Measurements from ENCODE around the gene CERS6.

DNA sequence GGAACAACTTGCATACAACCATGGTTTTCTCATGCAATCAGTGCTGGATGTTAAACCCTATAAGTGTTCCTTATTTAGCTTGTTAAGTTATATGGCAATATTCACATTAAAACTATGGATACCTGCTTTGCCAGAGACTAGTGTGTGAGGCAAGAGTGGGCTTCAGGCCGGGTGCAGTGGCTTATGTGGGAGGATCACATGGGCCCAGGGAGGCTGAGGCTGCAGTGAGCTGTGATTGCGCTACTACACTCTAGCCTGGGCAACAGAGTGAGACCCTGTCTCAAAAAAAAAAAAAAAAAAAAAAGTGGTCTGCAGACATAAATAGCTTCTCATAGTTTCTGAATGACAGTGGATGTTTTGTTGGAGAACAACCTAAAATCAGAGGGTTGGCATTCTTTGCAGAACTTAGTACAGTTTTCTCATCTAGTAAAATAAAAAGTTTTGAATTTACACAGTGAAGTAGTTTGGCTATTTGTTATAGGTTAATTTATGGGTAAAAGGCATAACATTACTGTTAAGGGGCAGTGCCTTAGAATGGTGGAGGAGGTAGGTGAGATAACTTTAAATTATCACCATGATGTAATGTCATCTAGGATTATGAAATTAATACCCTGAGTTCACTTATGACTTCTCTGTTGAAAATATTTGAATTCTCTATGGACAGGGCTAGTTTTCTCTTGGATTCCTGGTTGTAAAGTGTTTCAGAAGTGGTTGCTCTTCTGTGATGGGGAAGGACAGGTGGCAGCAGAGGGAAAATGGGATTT, 5.3 kb downstream of the CERS6 start:
- TF ChIP-seq, protein P1, sequence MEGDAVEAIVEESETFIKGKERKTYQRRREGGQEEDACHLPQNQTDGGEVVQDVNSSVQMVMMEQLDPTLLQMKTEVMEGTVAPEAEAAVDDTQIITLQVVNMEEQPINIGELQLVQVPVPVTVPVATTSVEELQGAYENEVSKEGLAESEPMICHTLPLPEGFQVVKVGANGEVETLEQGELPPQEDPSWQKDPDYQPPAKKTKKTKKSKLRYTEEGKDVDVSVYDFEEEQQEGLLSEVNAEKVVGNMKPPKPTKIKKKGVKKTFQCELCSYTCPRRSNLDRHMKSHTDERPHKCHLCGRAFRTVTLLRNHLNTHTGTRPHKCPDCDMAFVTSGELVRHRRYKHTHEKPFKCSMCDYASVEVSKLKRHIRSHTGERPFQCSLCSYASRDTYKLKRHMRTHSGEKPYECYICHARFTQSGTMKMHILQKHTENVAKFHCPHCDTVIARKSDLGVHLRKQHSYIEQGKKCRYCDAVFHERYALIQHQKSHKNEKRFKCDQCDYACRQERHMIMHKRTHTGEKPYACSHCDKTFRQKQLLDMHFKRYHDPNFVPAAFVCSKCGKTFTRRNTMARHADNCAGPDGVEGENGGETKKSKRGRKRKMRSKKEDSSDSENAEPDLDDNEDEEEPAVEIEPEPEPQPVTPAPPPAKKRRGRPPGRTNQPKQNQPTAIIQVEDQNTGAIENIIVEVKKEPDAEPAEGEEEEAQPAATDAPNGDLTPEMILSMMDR (IDR thresholded peaks at IDR 0.05; ENCODE audit: control extremely low read depth in 1 of 3, insufficient read depth in 1 of 3, low read depth in 1 of 3, low read length in 3 of 3) = no peak
- TF ChIP-seq, protein P2, sequence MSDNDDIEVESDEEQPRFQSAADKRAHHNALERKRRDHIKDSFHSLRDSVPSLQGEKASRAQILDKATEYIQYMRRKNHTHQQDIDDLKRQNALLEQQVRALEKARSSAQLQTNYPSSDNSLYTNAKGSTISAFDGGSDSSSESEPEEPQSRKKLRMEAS (IDR thresholded peaks at IDR 0.05) = no peak
- no peak for TF ChIP-seq CREB1 (IDR thresholded peaks at IDR 0.05)
- no peak for TF ChIP-seq POLR2A (IDR thresholded peaks at IDR 0.05; ENCODE audit: control extremely low read depth in 1 of 2, low read depth in 2 of 2, low read length in 2 of 2)
- TF ChIP-seq RFX5 (IDR thresholded peaks at IDR 0.05; ENCODE audit: borderline replicate concordance, low read depth, low read length) = no peak
- no peak for TF ChIP-seq SP1 (IDR thresholded peaks at IDR 0.05; ENCODE audit: low read depth, low read length)
- no peak for TF ChIP-seq FOSL1 (IDR thresholded peaks at IDR 0.05; ENCODE audit: insufficient read depth, low read depth, low read length)
- TF ChIP-seq, protein P3, sequence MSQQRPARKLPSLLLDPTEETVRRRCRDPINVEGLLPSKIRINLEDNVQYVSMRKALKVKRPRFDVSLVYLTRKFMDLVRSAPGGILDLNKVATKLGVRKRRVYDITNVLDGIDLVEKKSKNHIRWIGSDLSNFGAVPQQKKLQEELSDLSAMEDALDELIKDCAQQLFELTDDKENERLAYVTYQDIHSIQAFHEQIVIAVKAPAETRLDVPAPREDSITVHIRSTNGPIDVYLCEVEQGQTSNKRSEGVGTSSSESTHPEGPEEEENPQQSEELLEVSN (IDR thresholded peaks at IDR 0.05) = no peak
- no peak for TF ChIP-seq HDAC2 (IDR thresholded peaks at IDR 0.05; ENCODE audit: borderline replicate concordance in 1 of 2, low read depth in 2 of 2, low read length in 2 of 2)
- TF ChIP-seq MAFK (IDR thresholded peaks at IDR 0.05; ENCODE audit: low read depth, low read length) = no peak
- no peak for TF ChIP-seq EZH2 (IDR thresholded peaks at IDR 0.05; ENCODE audit: low read depth, low read length, severe bottlenecking)
- no peak for TF ChIP-seq TAF1 (IDR thresholded peaks at IDR 0.05; ENCODE audit: low read depth, low read length)
